ENCODE measurements around the gene HRC.
"Not testable (repeated sequence)": the region's sequence is repeated elsewhere in the genome, so short reads cannot be mapped to it uniquely, and the experiment has no call there.

The HRC gene

GRCh38 chr19:49160450-49161189, 5.4 kb upstream of the HRC start:
- DNase-seq: no peak

DNA sequence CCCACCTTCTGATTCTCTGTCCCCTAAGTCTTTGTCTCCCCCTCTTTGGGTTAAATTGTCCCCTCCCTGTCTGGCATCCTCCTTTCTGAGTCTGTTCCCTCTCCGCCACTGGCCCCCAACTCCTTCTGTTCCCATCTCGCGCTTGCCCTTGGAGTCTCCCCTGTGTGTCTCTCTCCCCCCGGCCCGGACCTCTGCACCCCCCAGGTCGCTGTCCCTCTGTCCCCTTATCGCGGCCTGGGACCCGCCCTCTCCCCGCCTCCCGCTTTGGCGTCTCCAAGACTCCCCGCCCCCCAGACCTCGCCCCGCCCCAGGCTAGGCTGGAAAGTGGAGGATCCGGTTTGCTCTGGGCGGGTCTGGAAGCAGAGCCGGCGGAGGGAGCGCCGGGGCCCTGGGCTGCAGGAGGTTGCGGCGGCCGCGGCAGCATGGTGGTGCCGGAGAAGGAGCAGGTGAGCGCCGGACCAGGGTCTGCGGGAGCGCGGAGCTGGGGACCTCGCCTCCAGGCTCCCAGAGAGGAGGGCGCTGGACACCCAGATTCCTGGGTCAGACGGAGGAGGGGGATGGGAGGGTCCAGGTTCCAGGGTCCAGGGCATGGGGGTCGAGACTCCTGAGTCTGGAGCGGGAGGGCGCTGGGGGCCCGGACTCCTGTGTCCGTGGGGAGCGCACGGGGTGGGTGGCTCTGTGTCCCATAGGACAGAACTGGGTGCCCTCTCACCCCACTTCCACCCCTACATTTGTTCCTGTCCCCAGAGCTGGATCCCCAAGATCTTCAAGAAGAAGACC, 2.4 kb upstream of the HRC start, which contains the start of gene TRPM4:
TRPM4 (plus strand) TSS at position 348 of the 780 bp plus-strand sequence; CDS start at position 423, 75 bp downstream.
- peak; percentile 18 for DNase-seq

- DNase-seq: no peak
Measured at GRCh38 chr19:49155820-49156346, 687 bp upstream of the HRC start.

DNA sequence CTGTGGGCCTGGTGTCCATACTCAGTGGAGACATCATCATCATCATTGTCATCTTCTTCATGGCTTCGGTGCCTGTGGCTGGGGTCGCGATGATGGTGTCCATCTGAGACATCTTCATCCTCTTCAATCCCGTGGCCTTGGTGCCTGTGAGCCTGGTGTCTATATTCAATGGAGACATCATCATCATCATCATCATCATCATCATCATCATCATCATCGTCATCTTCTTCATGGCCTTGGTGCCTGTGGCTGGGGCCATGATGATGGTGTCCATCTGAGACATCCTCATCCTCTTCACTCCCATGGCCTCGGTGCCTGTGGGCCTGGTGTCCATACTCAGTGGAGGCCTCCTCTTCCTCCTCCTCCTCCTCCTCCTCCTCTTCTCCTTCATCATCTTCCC, 917 bp downstream of the HRC start:
- no peak for DNase-seq

DNA sequence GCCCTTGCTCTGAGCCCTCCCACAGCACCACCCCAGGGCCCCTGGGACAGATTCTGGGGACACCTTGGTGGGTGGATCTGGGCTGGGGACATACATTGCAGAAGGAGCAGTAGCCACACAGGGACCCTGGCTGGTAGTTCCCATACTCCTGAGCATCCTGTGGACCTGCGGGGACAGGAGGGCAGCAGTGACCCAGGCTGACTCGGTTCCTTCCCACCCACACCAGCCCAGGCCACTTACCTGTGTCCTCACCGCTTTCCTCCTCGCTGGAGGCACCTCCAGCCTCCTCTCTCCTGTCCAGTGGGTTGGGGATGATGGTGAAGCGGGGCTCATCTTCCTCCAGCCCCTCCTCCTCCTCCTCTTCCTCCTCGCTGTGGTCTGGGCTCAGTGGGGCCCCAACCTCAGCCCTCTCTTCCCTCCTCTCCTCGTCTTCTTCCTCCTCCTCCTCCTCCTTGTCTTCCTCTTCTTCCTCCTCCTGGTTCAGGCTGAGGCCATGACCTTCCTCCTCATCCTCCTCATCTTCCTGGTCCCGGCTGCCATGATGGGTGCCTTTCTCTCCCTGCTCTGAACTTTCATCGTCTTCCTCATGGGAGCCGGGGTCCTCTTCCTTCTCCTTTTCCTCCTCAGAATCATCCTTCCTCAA, 1.9 kb downstream of the HRC start:
- no peak for DNase-seq

- no peak for DNase-seq
Measured at GRCh38 chr19:49152119-49152550, 3.1 kb downstream of the HRC start.

DNA sequence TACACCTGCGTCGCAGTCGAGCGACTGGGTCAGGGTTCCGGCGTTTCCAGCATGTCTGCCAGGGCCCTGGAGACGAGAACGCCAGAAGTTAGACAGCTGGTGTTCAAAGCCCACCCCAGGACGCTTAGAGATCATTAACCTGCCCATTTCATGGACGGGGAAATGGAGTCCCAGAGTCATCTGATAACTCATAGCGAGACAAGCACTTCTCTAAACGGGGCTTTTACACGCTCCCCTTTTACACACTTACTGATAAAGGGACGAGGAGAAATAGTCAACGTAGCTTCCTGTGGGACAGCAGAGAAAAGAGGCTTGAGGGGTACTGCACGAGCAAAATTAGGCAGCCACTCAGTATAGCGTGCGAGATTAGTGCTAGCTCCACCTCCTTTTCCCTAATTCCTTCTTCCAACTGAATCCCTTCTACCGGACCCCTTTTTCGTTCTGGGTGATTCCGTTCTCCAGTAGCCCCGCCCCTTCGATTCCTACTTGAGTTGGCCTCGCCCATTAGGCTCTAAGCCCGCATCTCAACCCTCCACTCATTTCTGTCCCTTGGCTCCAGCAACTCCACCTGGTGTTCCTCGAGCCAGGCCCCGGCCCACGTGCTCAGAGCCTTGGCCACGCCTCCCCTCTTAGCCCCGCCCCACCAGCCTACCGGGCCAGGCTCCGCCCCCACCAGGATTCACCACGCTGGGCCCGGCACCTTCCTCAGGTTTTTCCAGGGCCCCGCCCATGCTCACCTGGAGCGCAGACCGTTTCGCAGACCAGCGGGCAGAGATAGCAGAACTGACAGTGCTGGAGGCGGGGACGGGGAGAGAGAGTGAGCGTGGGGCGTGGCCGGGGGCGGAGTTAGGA, 3.7 kb downstream of the HRC start:
- peak; percentile 83 for DNase-seq

DNA sequence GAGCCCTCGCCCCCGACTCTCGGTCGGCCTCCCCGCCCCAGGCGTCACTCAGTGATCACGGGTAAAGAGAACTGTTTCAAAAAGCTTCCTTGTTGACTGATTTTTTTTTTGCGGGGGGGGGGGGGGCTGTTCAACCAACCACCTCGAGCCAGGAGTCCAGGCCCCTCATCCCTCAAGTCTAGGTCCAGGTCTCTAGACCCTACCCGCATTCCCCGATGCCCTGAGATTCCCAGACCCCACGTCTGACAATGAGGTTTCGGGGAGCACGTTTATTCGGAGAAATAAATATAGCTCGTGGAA, 4.3 kb downstream of the HRC start:
- DNase-seq: no peak

DNA sequence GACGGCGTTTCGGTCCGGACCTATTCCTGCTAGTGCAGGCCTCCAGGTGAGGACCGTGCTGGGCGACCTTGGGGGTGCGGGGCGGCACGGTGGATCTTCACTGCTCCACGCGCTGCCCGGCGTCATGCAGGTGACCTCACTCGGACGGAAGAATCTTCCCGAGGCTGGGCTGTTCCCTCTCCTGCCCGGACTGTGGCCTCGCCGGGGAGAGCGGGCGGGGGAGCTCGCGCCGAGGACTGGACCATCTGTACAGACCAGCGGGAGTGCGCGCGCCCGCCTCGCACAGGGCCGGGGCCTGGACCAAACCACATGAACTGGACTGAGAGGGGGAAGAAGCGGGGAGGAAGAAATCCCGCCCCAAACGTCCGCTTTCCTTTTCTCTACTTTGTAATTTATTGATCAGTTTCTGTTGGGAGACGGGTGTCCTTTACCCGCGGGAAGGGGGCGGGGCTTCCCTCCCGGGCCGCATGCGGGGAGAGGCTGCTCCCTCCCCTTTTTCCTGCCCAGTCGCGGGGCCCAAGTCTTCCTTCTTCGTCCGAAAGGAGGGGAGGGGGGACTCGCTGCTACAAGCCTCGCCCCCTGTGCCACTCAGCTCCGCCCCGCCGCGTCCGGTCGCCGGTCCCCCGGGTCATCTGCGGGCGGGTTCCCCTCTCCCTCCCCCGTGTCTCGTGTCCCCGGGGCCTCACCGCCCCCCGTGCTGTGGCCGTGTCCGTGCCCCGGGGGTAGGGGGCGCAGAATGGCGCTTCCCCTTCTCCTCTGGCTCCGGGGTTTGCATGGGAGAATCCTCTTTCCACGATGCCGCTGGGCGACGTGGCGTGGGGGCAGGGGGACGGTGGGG, 4.9 kb downstream of the HRC start:
- peak; percentile 69 for DNase-seq

- no peak for DNase-seq
Measured at GRCh38 chr19:49149652-49150105, 5.5 kb downstream of the HRC start.

- DNase-seq: peak; percentile 67
Measured at GRCh38 chr19:49148784-49149651, 6.2 kb downstream of the HRC start.

DNA sequence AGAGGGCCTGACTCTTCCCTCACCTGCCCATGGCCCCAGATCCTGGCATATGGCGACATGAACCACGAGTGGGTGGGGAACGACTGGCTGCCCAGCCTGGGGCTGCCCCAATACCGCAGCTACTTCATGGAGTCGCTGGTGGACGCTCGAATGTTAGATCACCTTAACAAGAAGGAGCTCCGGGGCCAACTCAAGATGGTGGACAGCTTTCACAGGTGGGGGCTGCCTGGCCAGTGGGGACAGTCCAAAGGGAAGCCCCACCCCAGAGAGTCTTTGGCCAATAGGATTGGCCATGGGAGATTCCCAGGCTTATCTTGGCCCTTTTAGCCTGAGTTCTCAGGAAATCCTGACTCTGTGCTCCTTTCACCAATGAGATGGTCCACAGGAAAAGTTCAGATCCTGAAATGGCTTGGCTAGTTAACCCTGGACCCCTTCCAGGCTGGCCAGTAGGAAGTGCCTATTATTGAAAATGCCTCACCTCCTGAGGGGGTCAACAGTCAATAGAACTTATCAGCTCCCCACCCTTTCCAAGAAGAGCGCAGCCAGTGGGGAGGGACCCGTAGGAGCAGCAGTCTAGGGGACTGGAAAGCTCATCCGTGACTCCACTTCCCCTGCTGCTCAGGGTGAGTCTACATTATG, 7.0 kb downstream of the HRC start:
- DNase-seq: no peak

- not testable (repeated sequence) for DNase-seq
Measured at GRCh38 chr19:49146408-49146770, 8.8 kb downstream of the HRC start.

GRCh38 chr19:49145573-49146407, 9.4 kb downstream of the HRC start:
- no peak for DNase-seq

DNA sequence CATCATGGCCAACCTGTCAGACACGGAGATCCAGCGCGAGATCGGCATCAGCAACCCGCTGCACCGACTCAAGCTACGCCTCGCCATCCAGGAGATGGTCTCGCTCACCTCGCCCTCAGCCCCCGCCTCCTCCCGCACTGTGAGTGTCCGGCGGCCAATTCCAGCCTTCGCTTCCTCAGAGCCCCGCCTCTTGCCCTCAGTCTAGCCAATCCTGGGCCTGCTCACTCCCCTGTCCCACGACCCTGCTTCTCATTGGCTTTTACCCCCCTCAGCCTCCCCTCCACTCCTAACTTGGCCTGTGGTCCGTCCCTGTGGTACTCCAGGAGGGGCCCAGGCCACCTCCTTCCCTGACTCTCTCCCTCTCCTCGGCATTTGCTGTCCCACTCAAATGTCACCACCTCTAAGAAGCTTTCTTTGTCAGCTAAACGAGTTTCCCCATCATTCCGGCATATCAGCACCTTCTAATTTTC, 12.3 kb downstream of the HRC start:
- DNase-seq: no peak

DNA sequence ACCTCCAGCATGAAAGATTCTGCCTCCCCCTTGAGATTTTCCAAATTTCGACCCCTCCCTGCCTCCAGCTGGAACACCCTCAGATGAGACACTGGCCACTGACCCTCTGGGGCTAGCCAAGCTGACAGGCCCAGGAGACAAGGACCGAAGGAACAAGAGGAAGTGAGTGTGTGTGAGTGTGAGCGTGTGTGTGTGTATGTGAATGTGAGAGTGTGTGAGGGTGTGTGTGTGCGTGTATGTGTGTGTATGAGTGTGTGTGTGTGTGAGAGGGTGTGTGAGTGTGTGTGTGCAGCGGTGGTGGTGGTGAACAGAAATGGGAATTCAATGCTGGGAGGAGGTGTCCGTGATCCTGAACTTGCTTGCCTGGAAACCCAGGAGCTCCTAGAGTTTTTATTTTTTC, 13.8 kb downstream of the HRC start:
- DNase-seq: no peak

- DNase-seq: no peak
Measured at GRCh38 chr19:49140951-49141350, 14.2 kb downstream of the HRC start.

DNA sequence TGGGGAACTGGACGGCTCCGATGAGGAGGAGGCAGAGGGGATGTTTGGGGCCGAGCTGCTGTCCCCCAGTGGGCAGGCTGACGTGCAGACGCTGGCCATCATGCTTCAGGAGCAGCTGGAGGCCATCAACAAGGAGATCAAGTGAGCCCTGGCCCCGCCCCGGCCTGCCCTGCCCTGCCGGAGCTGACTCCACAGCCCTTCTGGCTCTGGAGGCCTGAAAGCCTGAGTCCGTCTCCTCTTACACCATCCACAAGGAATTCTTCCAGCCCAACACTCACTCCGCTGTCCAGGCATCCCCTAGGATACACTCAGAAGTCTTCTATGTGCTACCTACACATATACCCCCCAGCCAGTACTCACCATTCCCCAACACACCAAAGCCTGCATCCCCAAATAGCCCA, 18.4 kb downstream of the HRC start:
- DNase-seq: no peak

DNA sequence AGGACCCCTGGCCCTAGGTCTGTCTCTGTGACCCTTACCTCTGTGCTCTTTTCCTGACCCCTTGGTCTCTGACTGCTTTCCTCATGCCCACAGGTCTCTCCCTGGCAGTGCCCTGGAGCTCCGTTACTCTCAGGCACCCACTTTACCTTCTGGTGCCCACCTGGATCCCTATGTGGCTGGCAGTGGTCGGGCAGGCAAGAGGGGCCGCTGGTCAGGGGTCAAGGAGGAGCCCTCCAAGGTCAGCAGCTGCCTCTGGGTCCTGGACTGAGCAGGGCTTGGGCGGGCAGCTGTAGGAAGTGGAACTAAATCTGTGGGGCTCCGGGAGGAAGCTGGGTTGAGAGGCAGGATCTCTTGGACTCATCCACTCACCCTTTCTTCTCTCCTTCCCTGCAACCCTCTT, 19.5 kb downstream of the HRC start:
- DNase-seq: no peak
